Endothelial cell of umbilical vein (primary cell): ENCODE measurements around the gene WDPCP. TPM values are rescaled to one million over a fixed set of nuclear protein-coding genes. Genes with fewer than 3 reads are reported as not detected.

ENCODE experiments used
- BruUV-seq: library from RNA; stranded (reverse); fragments of 400-500 nt; replicated peaks from 2 replicates; lab custom pipeline; 2021; lab: Mats Ljungman, UMichigan
- CTCF ChIA-PET: fragments of 300-600, 350-600 bp; sonication (Branson Sonifier 250); formaldehyde crosslinking; loops from one replicate; lab custom pipeline; 2021; ENCODE audit warnings: antibody characterized with exemption, inconsistent platforms; lab: Charles Lee
- POLR2A ChIA-PET: fragments of 300-600, 350-600 bp; sonication (Branson Sonifier 250); formaldehyde crosslinking; loops from one replicate; lab custom pipeline; 2021; ENCODE audit warnings: antibody characterized with exemption, inconsistent platforms; lab: Charles Lee
- DNase-seq: peaks from one replicate; pipeline ENCODE4 v3.0.0-alpha.2; 2011; ENCODE audit warnings: low read depth, low spot score
- FAIRE-seq: peaks from 2 replicates; lab custom pipeline; 2011; peaks lifted over from hg19 to GRCh38; lab: Jason Lieb, UNC
- H2AFZ ChIP-seq: 2 replicates; pipeline ENCODE4 v1.6.0; 2012; ENCODE audit warnings: low read depth, low read length, control low read depth, inconsistent platforms
- H3K27ac ChIP-seq: 2 replicates; pipeline ENCODE4 v1.5.1; 2011; ENCODE audit warnings: low read depth, mild to moderate bottlenecking, control low read depth, low read length, moderate library complexity; ENCODE audit not compliant: insufficient read depth
- H3K27me3 ChIP-seq, 2 experiments: 2 replicates each; pipeline versions ENCODE4 v1.6.0 to v1.6.1; 2011; ENCODE audit warnings: low read length in 2 of 2, mixed read lengths in 1 of 2; ENCODE audit not compliant: control insufficient read depth in 2 of 2, insufficient read depth in 2 of 2
- H3K36me3 ChIP-seq, 2 experiments: 2 replicates in 1 of 2; 3 replicates in 1 of 2; pipeline ENCODE4 v1.5.1; 2011; ENCODE audit warnings: low read length in 2 of 2, mild to moderate bottlenecking in 1 of 2, moderate library complexity in 1 of 2; ENCODE audit not compliant: control insufficient read depth in 2 of 2, insufficient read depth in 2 of 2; ENCODE audit errors: extremely low read depth in 1 of 2
- H3K4me1 ChIP-seq: 3 replicates; pipeline ENCODE4 v1.5.1; 2011; ENCODE audit warnings: mild to moderate bottlenecking, low read length; ENCODE audit not compliant: control insufficient read depth, insufficient read depth; ENCODE audit errors: extremely low read depth
- H3K4me2 ChIP-seq: 2 replicates; pipeline ENCODE4 v1.6.1; 2011; ENCODE audit warnings: low read length, control low read depth, mixed read lengths; ENCODE audit not compliant: insufficient read depth
- H3K4me3 ChIP-seq, 3 experiments: fragments of 200-600 bp in 1 of 3; sonication (generic), shearing (Covaris generic) in 1 of 3; replicated peaks in 1 of 3; 2 replicates each; pipeline ENCODE4 v1.5.1; 2011 to 2016; ENCODE audit warnings: control low read depth in 3 of 3, low read length in 3 of 3, mild to moderate bottlenecking in 2 of 3, inconsistent platforms in 1 of 3, low read depth in 1 of 3, moderate library complexity in 1 of 3; ENCODE audit not compliant: insufficient read depth in 1 of 3
- H3K79me2 ChIP-seq: 2 replicates; pipeline ENCODE4 v1.6.0; 2012; ENCODE audit warnings: low read length, inconsistent platforms; ENCODE audit not compliant: control insufficient read depth, insufficient read depth
- H3K9ac ChIP-seq: replicated peaks from 2 replicates; pipeline ENCODE3; 2011; ENCODE audit warnings: low read length, control low read depth; ENCODE audit not compliant: insufficient read depth; ENCODE audit errors: extremely low read depth
- H3K9me1 ChIP-seq: replicated peaks from 3 replicates; pipeline ENCODE4 v1.6.0; 2011; ENCODE audit warnings: mild to moderate bottlenecking, low read length; ENCODE audit not compliant: control insufficient read depth, insufficient read depth; ENCODE audit errors: extremely low read depth
- H3K9me3 ChIP-seq: replicated peaks from 2 replicates; pipeline ENCODE4 v1.5.1; 2012; ENCODE audit warnings: low read length, inconsistent platforms; ENCODE audit not compliant: control insufficient read depth, insufficient read depth
- H4K20me1 ChIP-seq: replicated peaks from 2 replicates; pipeline ENCODE3; 2011; ENCODE audit warnings: mild to moderate bottlenecking, low read length; ENCODE audit not compliant: control insufficient read depth, insufficient read depth; ENCODE audit errors: extremely low read depth
- EZH2 ChIP-seq: IDR thresholded peaks from 2 replicates; pipeline ENCODE4 v1.6.1; 2012; ENCODE audit warnings: borderline replicate concordance, low read depth, mild to moderate bottlenecking, moderate library complexity, low read length, inconsistent platforms; ENCODE audit not compliant: severe bottlenecking
- GATA2 ChIP-seq: IDR thresholded peaks from 2 replicates; pipeline ENCODE4 v1.7.0; 2011; ENCODE audit warnings: low read depth, mild to moderate bottlenecking, moderate library complexity, mixed read lengths, low read length; ENCODE audit not compliant: insufficient read length, insufficient read depth
- JUN ChIP-seq: IDR thresholded peaks from 2 replicates; pipeline ENCODE4 v1.6.1; 2011; ENCODE audit warnings: borderline replicate concordance, low read depth; ENCODE audit not compliant: insufficient read length, insufficient read depth
- POLR2A ChIP-seq: IDR thresholded peaks from 2 replicates; pipeline ENCODE4 v1.6.1; 2012; ENCODE audit warnings: low read depth, mild to moderate bottlenecking, control low read depth, low read length
- dilution Hi-C: fragments of 300-500 bp; cut with MboI; formaldehyde crosslinking; loops from one replicate; pipeline ENCODE4 v1.15.0; 2019; ENCODE audit warnings: low sequenced_read_pairs; ENCODE audit not compliant: extremely low pct_ligation_motif_present
- intact Hi-C: fragments of 100-400 bp; cut with micrococcal nuclease; formaldehyde crosslinking; loops from one replicate; pipeline ENCODE4 v1.10.0; 2022
- polyA plus RNA-seq, 4 experiments: library from polyadenylated mRNA; depleted of rRNA in 3 of 4; stranded (reverse) in 3 of 4; unstranded in 1 of 4; fragments of >200 nt; gene quantifications; 2 replicates each; pipeline versions ENCODE4 v1.2.1 to v1.2.3, GENCODE V29; 2011 to 2012; ENCODE audit warnings: missing spikeins in 1 of 4
- total RNA-seq: library from RNA; stranded (reverse); gene quantifications from 2 replicates; pipeline ENCODE4 v1.2.3, GENCODE V29; 2021
- TF ChIP-seq, protein P1 (sequence below), 2 donors: IDR thresholded peaks; 1 replicate in 1 of 2; 2 replicates in 1 of 2; pipeline ENCODE4 v1.5.1; 2011; ENCODE audit warnings: low read length in 2 of 2, mild to moderate bottlenecking in 2 of 2, moderate library complexity in 2 of 2, control low read depth in 1 of 2, inconsistent platforms in 1 of 2, low read depth in 1 of 2; ENCODE audit not compliant: insufficient read depth in 1 of 2; ENCODE audit errors: extremely low read depth in 1 of 2

Gene WDPCP
- total and polyA plus RNA-seq, 2 donors (not counting 3 experiments of a cell fraction or from before 2014, with no cell fraction given): 4.0 to 8.8 TPM

DNA sequence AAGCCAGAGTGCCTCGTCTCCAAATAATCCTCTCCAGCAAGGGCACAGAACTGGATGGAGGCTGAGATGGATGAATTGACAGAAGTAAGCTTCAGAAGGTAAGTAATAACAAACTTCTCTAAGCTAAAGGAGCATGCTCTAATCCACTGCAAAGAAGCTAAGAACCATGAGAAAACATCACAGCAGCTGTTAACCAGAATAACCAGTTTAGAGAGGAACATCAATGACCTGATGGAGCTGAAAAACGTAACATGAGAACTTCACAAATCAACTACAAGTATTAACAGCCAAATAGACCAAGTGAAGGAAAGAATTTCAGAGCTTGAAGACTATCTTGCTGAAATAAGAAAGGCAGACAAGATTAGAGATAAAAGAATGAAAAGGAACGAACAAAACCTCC is 32.3 kb downstream of the WDPCP start:
- dilution Hi-C loops (no loop called here), intact Hi-C loops (no loop called here)
- H3K36me3 ChIP-seq: no peaks in the 10 kb centered on the region
- no peaks in the 10 kb centered on the region for H3K27me3 ChIP-seq
- POLR2A ChIA-PET: no interaction called here
- H3K9me1 ChIP-seq: no peaks in the 10 kb centered on the region
- TF ChIP-seq JUN (no peak), EZH2 (no peak), GATA2 (no peak)
- DNase-seq (no peak), FAIRE-seq (no peak)
- H3K4me1 ChIP-seq: no peaks in the 10 kb centered on the region
- CTCF ChIA-PET: interaction anchor here (1.7 kb wide), 1 partner anchor 12 kb away, joined by 6 read pairs; no protein-coding TSS in a partner anchor
- no TSS peak for BruUV-seq
- H3K9ac ChIP-seq: no peak overlapping the region
- H2AFZ ChIP-seq: no peak overlapping the region
- H3K4me2 ChIP-seq: no peak overlapping the region
- H3K79me2 ChIP-seq: no peaks in the 10 kb centered on the region
- H3K27ac ChIP-seq: no peak overlapping the region
- no peaks in the 10 kb centered on the region for H4K20me1 ChIP-seq
- H3K9me3 ChIP-seq: no peaks in the 10 kb centered on the region
- no peak overlapping the region for H3K4me3 ChIP-seq

DNA sequence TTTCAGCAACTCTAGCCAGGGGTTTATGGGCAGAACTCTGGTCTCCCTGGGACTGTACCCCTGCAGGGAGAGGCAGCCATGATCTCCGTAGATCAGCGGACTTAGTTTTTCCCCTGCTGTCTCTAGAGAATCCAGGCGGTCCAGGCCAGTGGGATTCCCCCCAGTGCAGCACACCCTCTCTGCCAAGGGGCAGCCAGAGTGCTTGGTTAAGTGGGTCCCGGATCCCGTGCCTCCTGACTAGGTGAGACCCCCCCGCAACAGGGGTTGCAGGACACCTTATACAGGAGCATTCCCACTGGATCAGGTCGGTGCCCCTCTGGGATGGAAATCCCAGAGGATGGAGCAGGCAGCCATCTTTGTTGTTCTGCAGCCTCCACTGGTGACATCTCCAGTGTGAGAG is 33.0 kb downstream of the WDPCP start:
- dilution Hi-C loops (no loop called here), intact Hi-C loops (no loop called here)
- DNase-seq (no peak), FAIRE-seq (no peak)
- H3K9me3 ChIP-seq: no peaks in the 10 kb centered on the region
- no peak overlapping the region for H2AFZ ChIP-seq
- H3K9ac ChIP-seq: no peak overlapping the region
- no peaks in the 10 kb centered on the region for H3K27me3 ChIP-seq
- H3K4me2 ChIP-seq: no peak overlapping the region
- H4K20me1 ChIP-seq: no peaks in the 10 kb centered on the region
- ChIA-PET POLR2A (no interaction called here), CTCF (no interaction called here)
- H3K27ac ChIP-seq: no peak overlapping the region
- H3K4me1 ChIP-seq: no peaks in the 10 kb centered on the region
- no peaks in the 10 kb centered on the region for H3K36me3 ChIP-seq
- no peaks in the 10 kb centered on the region for H3K9me1 ChIP-seq
- no peak overlapping the region for H3K4me3 ChIP-seq
- H3K79me2 ChIP-seq: no peaks in the 10 kb centered on the region
- no TSS peak for BruUV-seq
- TF ChIP-seq POLR2A (no peak), JUN (no peak)
- TF ChIP-seq, protein P1, sequence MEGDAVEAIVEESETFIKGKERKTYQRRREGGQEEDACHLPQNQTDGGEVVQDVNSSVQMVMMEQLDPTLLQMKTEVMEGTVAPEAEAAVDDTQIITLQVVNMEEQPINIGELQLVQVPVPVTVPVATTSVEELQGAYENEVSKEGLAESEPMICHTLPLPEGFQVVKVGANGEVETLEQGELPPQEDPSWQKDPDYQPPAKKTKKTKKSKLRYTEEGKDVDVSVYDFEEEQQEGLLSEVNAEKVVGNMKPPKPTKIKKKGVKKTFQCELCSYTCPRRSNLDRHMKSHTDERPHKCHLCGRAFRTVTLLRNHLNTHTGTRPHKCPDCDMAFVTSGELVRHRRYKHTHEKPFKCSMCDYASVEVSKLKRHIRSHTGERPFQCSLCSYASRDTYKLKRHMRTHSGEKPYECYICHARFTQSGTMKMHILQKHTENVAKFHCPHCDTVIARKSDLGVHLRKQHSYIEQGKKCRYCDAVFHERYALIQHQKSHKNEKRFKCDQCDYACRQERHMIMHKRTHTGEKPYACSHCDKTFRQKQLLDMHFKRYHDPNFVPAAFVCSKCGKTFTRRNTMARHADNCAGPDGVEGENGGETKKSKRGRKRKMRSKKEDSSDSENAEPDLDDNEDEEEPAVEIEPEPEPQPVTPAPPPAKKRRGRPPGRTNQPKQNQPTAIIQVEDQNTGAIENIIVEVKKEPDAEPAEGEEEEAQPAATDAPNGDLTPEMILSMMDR (IDR thresholded peaks at IDR 0.05; ENCODE audit: extremely low read depth in 1 of 2, insufficient read depth in 1 of 2, low read depth in 1 of 2, low read length in 2 of 2): no peak
